NCI-H446 treated with DMSO at 0.1 percent for 48 hours (cell line): ENCODE results near the gene GNB1.

Experiments
- DNase-seq: peaks from one replicate; lab custom pipeline; 2025; lab: John Stamatoyannopoulos, UW

GNB1 gene

GRCh38 chr1:1910033-1910465, 19.2 kb upstream of the GNB1 start:
- DNase-seq = no peak

- DNase-seq = no peak
Measured at GRCh38 chr1:1908506-1908791, 17.6 kb upstream of the GNB1 start.

- no peak for DNase-seq
Measured at GRCh38 chr1:1907098-1907736, 16.3 kb upstream of the GNB1 start.

GRCh38 chr1:1906185-1907097, 15.6 kb upstream of the GNB1 start:
- peak; percentile 36 for DNase-seq

GRCh38 chr1:1903224-1903623, 12.3 kb upstream of the GNB1 start:
- DNase-seq = no peak

- no peak for DNase-seq
Measured at GRCh38 chr1:1901641-1902294, 10.9 kb upstream of the GNB1 start.

- DNase-seq = no peak
Measured at GRCh38 chr1:1900883-1901640, 10.2 kb upstream of the GNB1 start.

GRCh38 chr1:1899967-1900327, 9.1 kb upstream of the GNB1 start:
- no peak for DNase-seq

- no peak for DNase-seq
Measured at GRCh38 chr1:1899266-1899966, 8.5 kb upstream of the GNB1 start.

- DNase-seq = no peak
Measured at GRCh38 chr1:1898246-1898933, 7.5 kb upstream of the GNB1 start.

GRCh38 chr1:1895456-1896336, 4.8 kb upstream of the GNB1 start:
- DNase-seq = no peak

GRCh38 chr1:1895060-1895418, 4.2 kb upstream of the GNB1 start:
- no peak for DNase-seq

GRCh38 chr1:1894354-1895059, 3.6 kb upstream of the GNB1 start:
- no peak for DNase-seq

GRCh38 chr1:1893997-1894353, 3.1 kb upstream of the GNB1 start:
- DNase-seq = no peak

- DNase-seq = no peak
Measured at GRCh38 chr1:1893291-1893985, 2.6 kb upstream of the GNB1 start.

GRCh38 chr1:1892763-1893120, 1.9 kb upstream of the GNB1 start:
- no peak for DNase-seq

- DNase-seq = no peak
Measured at GRCh38 chr1:1892079-1892762, 1.3 kb upstream of the GNB1 start.

GRCh38 chr1:1891349-1892078, 627 bp upstream of the GNB1 start:
- peak; percentile 59 for DNase-seq
